Right renal pelvis (tissue), 4 donors: ENCODE results near the gene DNA2. TPM values are rescaled to one million over a fixed set of nuclear protein-coding genes. Genes with fewer than 3 reads are reported as not detected.
"Not testable (repeated sequence)": the region's sequence is repeated elsewhere in the genome, so short reads cannot be mapped to it uniquely, and the experiment has no call there.

Experiments used
- DNase-seq, 4 donors: peaks; one replicate each; pipeline ENCODE4 v3.0.0-alpha.2; 2013; ENCODE audit warnings: low read depth in 4 of 4, low spot score in 3 of 4, missing footprints in 1 of 4
- polyA plus RNA-seq, 4 donors: library from polyadenylated mRNA; unstranded; fragments of 120-200 nt; gene quantifications; one replicate each; pipeline ENCODE4 v1.2.1, GENCODE V29; 2013; ENCODE audit not compliant: insufficient read length in 4 of 4

Gene DNA2
- polyA plus RNA-seq, 4 donors = 11.3 to 12.7 (median 12.5) TPM

DNA sequence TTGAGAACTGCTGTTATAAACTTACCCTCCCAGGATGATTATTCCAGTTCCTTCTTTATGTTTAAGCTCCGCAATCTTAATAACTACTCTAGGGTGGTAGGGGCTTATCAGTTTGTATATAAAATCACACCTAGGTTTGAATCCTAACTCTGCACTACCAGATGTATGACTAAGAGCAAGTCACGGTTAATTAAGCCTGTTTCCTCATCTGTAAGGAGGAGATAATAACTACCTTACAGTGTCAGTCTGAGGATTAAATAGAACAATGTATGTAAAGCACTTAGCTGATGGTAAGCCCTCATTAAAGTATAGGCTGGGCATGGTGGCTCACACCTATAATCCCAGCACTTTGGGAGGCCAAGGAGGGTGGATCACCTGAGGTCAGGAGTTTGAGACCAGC lies 9.2 kb downstream of the DNA2 start:
- DNase-seq = no peak

GRCh38 chr10:68461032-68461431 lies 10.7 kb downstream of the DNA2 start:
- no peak for DNase-seq

GRCh38 chr10:68449698-68450097 lies 22.1 kb downstream of the DNA2 start:
- DNase-seq = not testable (repeated sequence)

DNA sequence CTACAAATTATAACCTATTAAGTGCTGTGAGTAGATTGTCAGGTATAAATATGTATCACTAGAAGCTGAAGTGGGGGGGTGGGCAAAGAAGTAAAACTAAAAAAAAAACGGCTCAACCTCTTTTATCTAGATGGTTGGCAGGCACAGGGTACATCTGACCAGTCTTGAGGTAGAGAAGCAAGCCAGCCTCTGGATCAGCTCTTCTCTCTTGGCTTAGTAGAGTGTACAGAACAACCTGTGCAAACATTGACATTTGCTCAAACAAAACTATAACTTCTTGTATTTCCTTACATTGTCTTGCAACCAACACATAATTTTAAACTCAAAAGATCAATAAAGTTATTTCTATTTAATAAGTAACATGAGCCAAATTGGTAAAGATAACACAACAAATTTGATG lies 25.6 kb downstream of the DNA2 start:
- DNase-seq = no peak

GRCh38 chr10:68442971-68443370 lies 28.8 kb downstream of the DNA2 start:
- no peak for DNase-seq

DNA sequence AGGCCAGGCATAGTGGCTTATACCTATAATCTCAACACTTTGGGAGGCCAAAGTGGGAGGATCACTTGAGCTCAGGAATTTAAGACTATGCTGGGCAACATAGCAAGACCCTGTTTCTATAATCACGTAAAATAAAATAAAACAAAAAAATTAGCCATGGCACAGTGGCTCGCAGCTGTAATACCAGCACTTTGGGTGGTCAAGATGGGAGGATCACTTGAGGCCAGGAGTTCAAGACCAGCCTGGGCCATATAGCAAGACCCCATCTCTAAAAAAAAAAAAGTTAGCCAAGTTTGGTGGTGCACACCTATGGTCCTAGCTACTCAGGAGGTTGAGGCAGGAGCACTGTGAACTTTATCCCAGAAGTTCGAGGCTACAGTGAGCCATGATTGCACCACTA lies 30.9 kb downstream of the DNA2 start:
- no peak for DNase-seq

GRCh38 chr10:68435803-68436202 lies 36.0 kb downstream of the DNA2 start:
- no peak for DNase-seq

GRCh38 chr10:68434657-68435056 lies 37.1 kb downstream of the DNA2 start:
- no peak for DNase-seq

- DNase-seq = no peak
These were observed 43.2 kb downstream of the DNA2 start for GRCh38 chr10:68428396-68429104.

DNA sequence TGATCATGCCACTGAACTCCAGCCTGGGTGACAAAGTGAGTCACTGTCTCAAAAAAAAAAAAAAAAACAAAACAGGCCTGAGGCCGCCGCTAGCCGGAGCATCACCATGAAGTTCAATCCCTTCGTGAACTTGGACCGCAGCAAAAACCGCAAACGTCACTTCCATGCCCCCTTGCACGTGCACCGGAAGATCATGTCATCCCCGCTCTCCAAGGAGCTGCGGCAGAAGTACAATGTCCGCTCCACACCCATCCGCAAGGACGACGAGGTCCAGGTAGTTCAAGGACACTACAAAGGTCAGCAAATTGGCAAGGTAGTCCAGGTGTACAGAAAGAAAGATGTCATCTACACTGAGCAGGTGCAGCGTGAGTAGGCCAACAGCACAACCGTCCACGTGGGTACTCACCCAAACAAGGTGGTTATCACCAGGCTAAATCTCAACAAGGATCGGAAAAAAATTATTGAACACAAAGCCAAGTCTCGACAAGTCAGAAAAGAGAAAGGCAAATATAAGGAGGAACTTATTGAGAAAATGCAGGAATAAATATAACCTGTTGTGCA lies 47.2 kb downstream of the DNA2 start:
- no peak for DNase-seq

DNA sequence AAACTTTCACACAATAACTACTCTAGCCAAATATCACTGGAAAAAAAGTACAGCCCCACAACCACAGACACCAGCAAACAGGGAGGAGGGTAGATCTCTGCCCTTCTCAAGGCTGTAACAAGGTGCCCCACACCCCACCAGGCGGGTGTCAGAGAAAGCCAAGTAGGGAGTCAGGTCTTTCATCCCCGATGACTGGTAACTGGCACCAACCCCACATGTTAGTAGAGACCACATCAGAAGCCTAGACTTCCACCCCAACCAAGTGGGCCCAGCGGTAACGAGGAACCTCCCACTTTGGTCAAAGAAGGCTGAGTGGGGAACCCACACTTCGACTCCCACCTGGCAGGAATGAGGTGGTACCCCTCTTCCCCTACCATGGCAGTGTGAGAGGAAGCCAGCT lies 48.3 kb downstream of the DNA2 start:
- no peak for DNase-seq

DNA sequence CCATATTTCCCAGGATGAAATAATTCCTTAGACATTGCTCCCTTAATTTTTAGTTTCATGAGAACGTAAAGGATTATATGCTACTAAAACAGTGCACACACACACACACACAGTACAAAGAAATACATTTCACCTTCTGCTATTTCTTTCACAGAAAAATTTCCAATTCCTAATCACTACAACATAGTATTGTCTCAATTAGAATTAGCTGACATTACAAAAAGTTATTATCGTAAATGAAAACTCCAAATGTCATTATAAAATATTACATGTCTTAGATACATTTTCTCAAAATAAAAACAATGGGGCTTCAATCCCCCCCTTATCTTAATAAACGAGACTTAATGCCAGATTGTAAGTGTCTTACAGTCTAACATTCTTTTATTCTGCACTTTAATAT lies 52.4 kb downstream of the DNA2 start:
- DNase-seq = no peak

- DNase-seq = no peak
These were observed 62.8 kb downstream of the DNA2 start for GRCh38 chr10:68408898-68409518.

- DNase-seq = peak; percentile 74 to 81 (median 77)
These were observed 64.8 kb downstream of the DNA2 start, which contains the start of gene RUFY2 for GRCh38 chr10:68406815-68407548. RUFY2 (minus strand) TSS chr10:68407277; CDS start chr10:68407189, 88 bp downstream.

DNA sequence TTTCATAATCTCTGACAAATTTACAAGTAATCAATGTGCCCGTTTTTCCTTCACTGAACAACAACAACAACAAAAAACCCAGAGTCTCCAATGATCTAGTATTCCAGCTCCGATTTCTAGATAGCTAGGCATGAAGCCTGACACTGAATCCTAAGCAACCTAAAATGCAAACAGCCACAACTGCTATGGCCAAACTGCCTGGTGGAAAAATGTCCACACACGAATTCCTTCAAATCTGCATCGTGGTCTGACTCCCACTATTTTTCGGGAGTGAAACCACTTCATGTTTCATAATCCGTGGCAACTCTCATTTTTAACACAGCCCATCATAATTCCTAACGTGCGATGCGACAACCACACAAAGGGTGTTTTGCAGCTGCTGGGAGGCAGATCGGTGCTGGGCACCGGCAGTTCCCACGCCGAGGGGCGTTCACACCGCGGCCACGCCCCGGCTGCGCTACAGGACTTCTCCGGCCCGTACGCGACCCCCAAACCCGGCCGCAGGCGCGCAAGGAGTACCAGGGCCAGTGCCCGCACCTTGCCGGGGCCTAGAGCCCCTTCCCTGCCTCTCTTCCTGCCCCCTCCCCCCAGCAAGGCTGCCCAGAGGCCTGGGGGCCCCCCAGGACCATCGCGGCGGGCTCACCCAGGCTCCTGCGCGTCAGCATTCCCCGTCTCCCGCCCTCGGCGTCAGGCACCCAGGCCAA lies 65.5 kb downstream of the DNA2 start:
- DNase-seq = peak; percentile 33 to 66 (median 47)

DNA sequence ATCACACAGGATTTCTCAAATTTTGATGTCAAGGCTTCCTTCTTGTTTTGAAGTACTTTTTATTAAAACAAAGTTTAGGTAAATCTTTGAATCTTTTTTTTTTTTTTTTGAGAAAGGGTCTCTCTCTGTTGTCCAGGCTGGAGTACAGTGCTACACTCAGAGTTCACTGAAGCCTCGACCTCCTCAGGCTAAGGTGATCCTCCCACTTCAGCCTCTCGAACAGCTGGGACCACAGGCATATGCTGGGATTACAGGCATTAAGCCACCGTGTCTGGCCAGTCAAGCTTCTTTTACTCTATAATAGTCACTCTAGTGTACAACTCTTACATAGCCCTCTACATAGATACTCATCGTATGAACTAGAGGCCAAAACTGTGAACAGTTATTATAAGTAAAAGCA lies 68.1 kb downstream of the DNA2 start:
- no peak for DNase-seq

GRCh38 chr10:68402276-68402675 lies 69.5 kb downstream of the DNA2 start:
- DNase-seq = no peak

DNA sequence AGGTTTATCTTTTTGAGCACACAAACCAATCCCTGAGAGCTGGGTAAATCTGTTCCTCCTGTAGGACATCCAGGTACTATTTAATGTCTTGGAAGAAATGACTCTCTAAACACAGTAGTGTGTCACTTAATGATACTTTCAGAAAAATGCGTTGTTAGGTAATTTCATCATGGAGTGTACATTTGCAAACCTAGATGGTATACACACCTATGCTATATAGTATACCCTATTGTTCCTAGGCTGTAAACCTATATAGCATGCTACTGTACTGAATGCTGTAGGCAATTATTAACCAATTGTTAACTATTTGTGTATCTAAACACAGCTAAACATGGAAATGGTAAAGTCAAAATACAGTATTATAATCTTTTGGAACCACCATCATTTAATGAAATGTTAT lies 74.8 kb downstream of the DNA2 start:
- DNase-seq = no peak

DNA sequence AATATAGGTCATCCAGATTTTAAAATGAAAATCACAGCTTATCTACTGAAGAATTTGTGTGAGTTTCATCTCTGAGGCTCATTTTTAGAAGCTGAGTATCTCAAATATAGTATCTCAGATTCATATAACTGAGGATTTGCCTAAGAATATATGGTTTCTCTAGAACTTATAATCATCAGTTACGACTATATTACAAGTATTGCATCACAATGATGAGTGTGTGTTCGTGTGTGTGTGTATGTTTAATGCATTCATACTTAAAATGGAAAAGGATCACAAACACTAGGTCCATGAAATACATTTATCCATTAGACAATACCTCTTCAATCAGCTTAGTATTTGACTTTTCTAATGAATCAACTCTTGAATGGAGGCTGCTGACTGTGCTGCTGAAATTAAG lies 86.0 kb downstream of the DNA2 start:
- DNase-seq = no peak

- DNase-seq = no peak
These were observed 100.2 kb downstream of the DNA2 start for GRCh38 chr10:68371604-68372003.

- no peak for DNase-seq
These were observed 104.7 kb downstream of the DNA2 start for GRCh38 chr10:68367121-68367520.
